Posterior cingulate gyrus (tissue), 11 donors: ENCODE measurements around the gene MAPK8IP3.

ENCODE experiments used
- DNase-seq, 10 donors: peaks; one replicate each; pipeline versions ENCODE4 v3.0.0 to v3.0.0-alpha.2; 2020 to 2021; ENCODE audit warnings: mixed read lengths in 3 of 10
- intact Hi-C: fragments of 100-400 bp; cut with DNase I; formaldehyde crosslinking; loops from one replicate; pipeline ENCODE4 v1.15.1; 2023

MAPK8IP3 gene

GRCh38 chr16:1674751-1675664 is 31.0 kb upstream of the MAPK8IP3 start:
- DNase-seq: peak in 2 of 10 donors; percentile 22 to 26
- intact Hi-C loops: loop anchor here (10.0 kb wide), 1 partner anchor 60 kb away; the partner anchor contains the start of genes CRAMP1 and IFT140

GRCh38 chr16:1676661-1677060 is 29.3 kb upstream of the MAPK8IP3 start:
- intact Hi-C loops: loop anchor here (10.0 kb wide), 1 partner anchor 62 kb away; the partner anchor contains the start of genes CRAMP1 and IFT140

GRCh38 chr16:1677339-1677738 is 28.7 kb upstream of the MAPK8IP3 start:
- no peak for DNase-seq
- intact Hi-C loops: loop anchor here (10.0 kb wide), 1 partner anchor 63 kb away; the partner anchor contains the start of genes CRAMP1 and IFT140

More at GRCh38 chr16:1676661-1677060, 29.3 kb upstream of the MAPK8IP3 start:
- peak in 1 of 10 donors; percentile 63 for DNase-seq

GRCh38 chr16:1677942-1678499 is 28.0 kb upstream of the MAPK8IP3 start, which contains the start of gene JPT2:
TSS of gene JPT2 (plus strand) at chr16:1678279. CDS start at chr16:1678313, 34 bp downstream.
- intact Hi-C loops: loop anchor here (10.0 kb wide), 1 partner anchor 63 kb away; the partner anchor contains the start of genes CRAMP1 and IFT140
- peak; percentile 85 to 99 (median 94) for DNase-seq

GRCh38 chr16:1678500-1679098 is 27.4 kb upstream of the MAPK8IP3 start:
- DNase-seq: peak in 5 of 10 donors; percentile 17 to 86 (median 29)
- intact Hi-C loops: loop anchor here (10.0 kb wide), 1 partner anchor 64 kb away; the partner anchor contains the start of genes CRAMP1 and IFT140

- intact Hi-C loops: no loop called here
- DNase-seq: peak in 2 of 10 donors; percentile 63 to 66
Observed at GRCh38 chr16:1680361-1680760, 25.6 kb upstream of the MAPK8IP3 start.

- intact Hi-C loops: no loop called here
- DNase-seq: peak in 2 of 10 donors; percentile 24 to 60
Observed at GRCh38 chr16:1681032-1681431, 25.0 kb upstream of the MAPK8IP3 start.

- intact Hi-C loops: no loop called here
- DNase-seq: peak in 2 of 10 donors; percentile 26 to 64
Observed at GRCh38 chr16:1687427-1688316, 18.3 kb upstream of the MAPK8IP3 start.

GRCh38 chr16:1688807-1689560 is 17.0 kb upstream of the MAPK8IP3 start:
- intact Hi-C loops: no loop called here
- DNase-seq: peak in 1 of 10 donors; percentile 24

GRCh38 chr16:1689853-1690252 is 16.1 kb upstream of the MAPK8IP3 start:
- intact Hi-C loops: no loop called here
- peak in 2 of 10 donors; percentile 31 to 52 for DNase-seq

GRCh38 chr16:1690810-1691209 is 15.2 kb upstream of the MAPK8IP3 start:
- intact Hi-C loops: no loop called here
- no peak for DNase-seq

- intact Hi-C loops: no loop called here
- no peak for DNase-seq
Observed at GRCh38 chr16:1691276-1691675, 14.7 kb upstream of the MAPK8IP3 start.

GRCh38 chr16:1691956-1692355 is 14.0 kb upstream of the MAPK8IP3 start:
- DNase-seq: peak in 7 of 10 donors; percentile 39 to 93 (median 61)
- intact Hi-C loops: no loop called here

GRCh38 chr16:1696863-1697262 is 9.1 kb upstream of the MAPK8IP3 start:
- intact Hi-C loops: no loop called here
- DNase-seq: peak in 1 of 10 donors; percentile 14

GRCh38 chr16:1698680-1699079 is 7.3 kb upstream of the MAPK8IP3 start:
- peak in 2 of 10 donors; percentile 17 to 71 for DNase-seq
- intact Hi-C loops: no loop called here

GRCh38 chr16:1700246-1700645 is 5.7 kb upstream of the MAPK8IP3 start:
- intact Hi-C loops: no loop called here
- DNase-seq: peak in 2 of 10 donors; percentile 12 to 55

GRCh38 chr16:1701216-1701878 is 4.6 kb upstream of the MAPK8IP3 start:
- peak in 1 of 10 donors; percentile 2 for DNase-seq
- intact Hi-C loops: no loop called here

GRCh38 chr16:1705324-1705687 is 689 bp upstream of the MAPK8IP3 start:
- intact Hi-C loops: loop anchor here (5.0 kb wide), 2 partner anchors 67 to 93 kb away; partner anchors contain the start of genes CRAMP1, EME2, IFT140 and MRPS34

More at GRCh38 chr16:1705324-1705687, 689 bp upstream of the MAPK8IP3 start:
- DNase-seq: peak in 1 of 10 donors; percentile 35
